ENCODE results near the gene UGT3A2. TPM values are rescaled to one million over a fixed set of nuclear protein-coding genes. Genes with fewer than 3 reads are reported as not detected.

Gene UGT3A2
- total RNA-seq, 1 donor from 2014 or later: 0.67 TPM

- H3K36me3 Mint-ChIP-seq (ENCODE audit: insufficient read depth): no peaks in the 10 kb centered on the region
- H3K9me3 Mint-ChIP-seq (ENCODE audit: low read depth): no peaks in the 10 kb centered on the region
- no peak for TF ChIP-seq CTCF (IDR thresholded peaks at IDR 0.05; ENCODE audit: unreplicated experiment)
- no peak overlapping the region for H3K27ac Mint-ChIP-seq
- peaks cover 3% of the 10 kb centered on the region for H3K4me1 Mint-ChIP-seq (ENCODE audit: low read depth)
- DNase-seq (ENCODE audit: low spot score, unreplicated experiment): no peak
- H3K27me3 Mint-ChIP-seq: peaks cover 8% of the 10 kb centered on the region
- H3K4me3 Mint-ChIP-seq (ENCODE audit: low read depth): no peak overlapping the region
Observed at GRCh38 chr5:36059571-36060419, 6.9 kb downstream of the UGT3A2 start.

GRCh38 chr5:36058776-36059175 lies 7.9 kb downstream of the UGT3A2 start:
- H3K27me3 Mint-ChIP-seq: no peaks in the 10 kb centered on the region
- H3K4me1 Mint-ChIP-seq (ENCODE audit: low read depth): peaks cover 3% of the 10 kb centered on the region
- H3K4me3 Mint-ChIP-seq (ENCODE audit: low read depth): no peak overlapping the region
- TF ChIP-seq CTCF (IDR thresholded peaks at IDR 0.05; ENCODE audit: unreplicated experiment): no peak
- no peaks in the 10 kb centered on the region for H3K36me3 Mint-ChIP-seq (ENCODE audit: insufficient read depth)
- H3K27ac Mint-ChIP-seq: no peak overlapping the region
- no peaks in the 10 kb centered on the region for H3K9me3 Mint-ChIP-seq (ENCODE audit: low read depth)
- DNase-seq (ENCODE audit: low spot score, unreplicated experiment): no peak

GRCh38 chr5:36057386-36057785 lies 9.3 kb downstream of the UGT3A2 start:
- H3K4me3 Mint-ChIP-seq (ENCODE audit: low read depth): no peak overlapping the region
- no peak for TF ChIP-seq CTCF (IDR thresholded peaks at IDR 0.05; ENCODE audit: unreplicated experiment)
- no peaks in the 10 kb centered on the region for H3K27me3 Mint-ChIP-seq
- H3K27ac Mint-ChIP-seq: no peak overlapping the region
- no peaks in the 10 kb centered on the region for H3K9me3 Mint-ChIP-seq (ENCODE audit: low read depth)
- DNase-seq (ENCODE audit: low spot score, unreplicated experiment): no peak
- no peaks in the 10 kb centered on the region for H3K36me3 Mint-ChIP-seq (ENCODE audit: insufficient read depth)
- peaks cover 3% of the 10 kb centered on the region for H3K4me1 Mint-ChIP-seq (ENCODE audit: low read depth)

GRCh38 chr5:36056422-36056821 lies 10.3 kb downstream of the UGT3A2 start:
- Mint-ChIP-seq H3K27me3 (no peaks in the 10 kb centered on the region), H3K4me1 (ENCODE audit: low read depth) (peaks cover 3% of the 10 kb centered on the region), H3K9me3 (ENCODE audit: low read depth) (no peaks in the 10 kb centered on the region), H3K27ac (no peak overlapping the region), H3K4me3 (ENCODE audit: low read depth) (no peak overlapping the region), H3K36me3 (ENCODE audit: insufficient read depth) (no peaks in the 10 kb centered on the region)
- DNase-seq (ENCODE audit: low spot score, unreplicated experiment): no peak
- no peak for TF ChIP-seq CTCF (IDR thresholded peaks at IDR 0.05; ENCODE audit: unreplicated experiment)

GRCh38 chr5:36055984-36056383 lies 10.7 kb downstream of the UGT3A2 start:
- Mint-ChIP-seq H3K27ac (no peak overlapping the region), H3K36me3 (ENCODE audit: insufficient read depth) (no peaks in the 10 kb centered on the region), H3K4me1 (ENCODE audit: low read depth) (peaks cover 3% of the 10 kb centered on the region), H3K27me3 (no peaks in the 10 kb centered on the region), H3K9me3 (ENCODE audit: low read depth) (no peaks in the 10 kb centered on the region), H3K4me3 (ENCODE audit: low read depth) (no peak overlapping the region)
- no peak for TF ChIP-seq CTCF (IDR thresholded peaks at IDR 0.05; ENCODE audit: unreplicated experiment)
- no peak for DNase-seq (ENCODE audit: low spot score, unreplicated experiment)

All from progenitor cell of endocrine pancreas (in vitro differentiated cells).